ENCODE measurements around the gene XRRA1.

The XRRA1 gene

DNA sequence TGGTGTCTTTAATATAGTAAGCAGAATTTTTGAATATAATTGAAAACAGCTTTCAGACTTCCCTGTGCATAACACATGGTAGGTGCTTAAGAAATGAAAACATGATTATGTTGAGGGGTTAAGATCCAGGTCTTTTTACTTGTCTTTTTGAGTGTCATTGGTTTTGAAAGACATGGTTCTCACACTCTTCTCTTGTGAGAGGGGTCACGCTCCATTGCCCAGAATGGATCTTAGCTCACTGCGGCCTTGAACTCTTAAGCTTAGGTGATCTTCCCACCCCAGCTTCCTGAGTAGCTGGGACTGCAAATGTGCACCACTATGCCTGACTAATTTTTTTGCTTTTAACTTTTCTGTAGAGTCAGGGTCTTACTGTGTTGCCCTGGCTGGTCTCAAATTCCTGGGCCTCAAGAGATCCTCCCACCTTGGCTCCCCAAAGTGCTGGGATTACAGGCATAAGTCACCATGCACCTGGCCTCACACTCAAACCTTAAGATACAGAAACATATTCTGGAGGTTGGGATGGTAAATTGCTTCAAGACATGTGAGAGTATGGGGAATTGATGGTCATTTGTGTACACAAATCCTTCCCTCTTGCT, 1.6 kb upstream of the XRRA1 start:
- DNase-seq (ENCODE audit: low read depth in 2 of 2), result no peak

DNA sequence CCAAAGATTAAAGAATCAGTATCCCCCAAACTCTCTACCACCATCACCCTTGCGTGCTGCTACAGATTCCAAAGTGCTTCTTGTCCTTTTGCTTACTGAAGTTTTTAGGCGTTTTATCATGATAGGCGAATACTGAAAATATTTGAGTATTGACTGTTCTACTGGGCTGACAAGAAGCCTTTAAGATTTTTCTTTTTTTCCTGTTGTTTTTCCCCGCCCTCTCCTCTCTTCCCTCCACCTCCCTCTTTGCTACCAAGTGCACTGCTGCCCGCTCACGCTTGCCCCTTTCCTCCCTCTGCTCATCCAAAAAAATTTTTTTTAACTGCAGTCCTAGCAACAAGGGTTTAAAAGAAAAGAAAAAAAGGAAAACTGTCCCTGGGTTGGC, 854 bp upstream of the XRRA1 start:
- no peak for DNase-seq (ENCODE audit: low read depth in 2 of 2)

DNA sequence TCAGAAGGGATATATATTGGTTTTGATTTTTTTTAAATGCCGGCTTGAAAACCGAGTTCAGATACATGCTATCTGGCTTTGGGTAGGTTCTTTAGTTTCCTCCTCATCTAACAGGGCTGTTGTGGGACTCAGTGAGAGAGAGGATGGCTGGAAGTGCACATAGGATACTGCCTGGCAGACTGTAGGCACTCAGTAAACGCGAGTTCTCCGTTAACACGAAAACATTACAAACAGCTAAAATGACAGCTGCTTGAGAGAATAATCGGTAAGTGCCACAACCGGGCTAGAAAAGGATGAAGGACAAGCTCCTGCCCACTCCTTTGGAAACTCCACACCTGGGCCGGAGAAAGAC, 369 bp downstream of the XRRA1 start:
- no peak for DNase-seq (ENCODE audit: low read depth in 2 of 2)

DNA sequence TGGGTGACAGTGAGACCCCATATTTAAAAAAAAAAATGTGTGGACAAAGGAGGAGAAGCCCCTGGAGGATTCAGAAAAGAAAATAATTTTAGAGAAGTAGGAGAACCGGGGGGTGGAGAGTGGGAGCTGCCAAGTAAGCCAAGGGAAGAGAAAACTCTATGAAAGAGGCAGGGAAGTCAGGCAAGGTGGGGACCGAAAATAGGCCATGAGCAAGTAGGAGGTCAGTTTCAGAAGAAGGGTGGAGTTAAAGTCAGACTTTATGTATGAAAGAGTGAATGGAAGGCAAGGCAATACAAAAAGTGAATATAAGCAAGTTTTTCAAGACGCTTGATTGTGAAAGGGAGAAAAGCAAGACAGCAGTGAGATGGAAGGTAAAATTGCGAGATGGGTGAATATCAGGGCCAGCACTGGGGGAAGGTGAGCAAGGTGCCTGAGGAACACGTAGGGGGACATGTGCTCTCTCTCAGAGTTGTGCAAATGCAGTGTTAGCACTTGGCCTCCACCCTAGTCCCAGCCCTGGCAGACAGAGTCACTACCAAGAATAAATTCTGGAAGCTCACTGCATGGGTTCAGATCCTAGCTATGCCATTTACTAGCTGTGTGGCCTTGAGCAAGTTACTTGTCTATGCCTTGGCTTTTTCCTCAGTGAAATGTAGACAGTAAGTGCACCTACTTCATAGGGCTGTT, 6.7 kb downstream of the XRRA1 start:
- DNase-seq (ENCODE audit: low read depth in 2 of 2), result no peak

DNA sequence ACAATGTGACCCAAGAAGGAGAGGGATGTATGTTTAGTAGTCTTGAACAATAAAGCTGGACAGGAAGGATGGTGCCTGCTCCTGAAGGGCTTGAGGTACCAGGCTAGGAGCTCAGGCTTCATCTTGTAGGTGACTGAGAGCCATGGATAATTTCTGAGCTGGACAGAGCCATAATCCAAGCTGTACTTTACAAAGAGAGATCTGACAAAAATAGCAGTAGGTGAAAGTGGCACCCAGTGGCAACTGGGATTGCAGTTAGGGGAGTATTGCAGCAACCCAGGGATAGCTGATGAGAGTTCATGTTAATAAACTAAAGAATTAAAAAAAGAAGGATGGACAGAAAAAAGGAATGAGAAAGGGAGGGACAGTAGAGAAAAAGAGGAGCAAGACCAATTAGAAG, 7.4 kb downstream of the XRRA1 start:
- no peak for DNase-seq (ENCODE audit: low read depth in 2 of 2)

DNA sequence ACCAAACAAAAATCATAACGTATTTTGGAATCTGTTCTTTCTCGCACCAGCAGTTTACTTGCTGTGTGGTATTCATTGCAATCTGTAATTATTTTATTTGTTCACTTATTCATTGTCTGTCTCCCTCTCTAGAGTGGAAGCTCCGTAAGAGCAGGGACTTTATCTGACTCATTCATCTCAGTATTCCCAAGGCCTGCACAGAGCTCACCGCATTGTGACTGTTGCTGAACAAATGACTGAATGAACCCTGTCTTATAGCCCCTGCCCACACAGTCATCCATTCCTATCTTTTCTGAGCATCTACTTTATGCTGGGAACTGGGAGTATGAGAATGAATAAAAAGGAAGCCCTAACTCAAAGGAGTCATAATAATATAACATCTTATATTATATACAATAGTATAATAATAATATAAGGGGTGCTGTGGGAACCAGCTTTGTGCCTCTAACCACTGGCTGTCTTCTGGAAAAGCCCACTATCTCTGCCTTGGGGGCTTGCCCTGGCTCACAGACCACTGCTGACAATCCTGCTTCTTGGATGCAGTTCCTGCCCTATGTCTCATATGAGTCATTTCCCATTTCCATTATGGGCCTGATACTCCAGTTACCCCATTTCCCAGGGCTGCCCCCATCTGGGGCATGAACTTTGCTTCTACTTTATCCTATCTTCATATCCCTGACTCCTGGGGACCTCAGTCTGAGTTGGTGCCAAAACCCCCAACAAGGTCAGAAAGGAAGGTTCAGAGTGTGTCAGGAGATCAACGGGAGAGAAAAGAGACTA, 11.0 kb downstream of the XRRA1 start:
- no peak for DNase-seq (ENCODE audit: low read depth in 2 of 2)

DNA sequence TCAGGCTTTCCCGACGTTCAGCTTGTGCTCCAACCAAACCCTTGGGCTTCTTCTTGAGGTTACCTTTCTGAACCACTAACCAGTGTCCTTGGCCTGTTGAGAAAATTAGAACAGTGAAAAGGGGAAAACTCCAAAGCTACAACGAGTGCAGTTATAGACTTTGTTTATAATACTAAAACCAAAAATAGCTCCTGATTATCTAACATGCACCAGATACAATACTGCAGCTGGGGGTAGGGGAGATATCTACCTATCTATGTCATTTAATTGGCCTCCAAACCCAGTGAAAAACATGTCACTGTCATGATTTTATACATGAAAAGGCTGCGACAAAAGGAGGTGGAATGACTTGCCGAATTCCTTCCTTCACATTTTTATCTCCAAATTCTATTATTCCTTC, 11.9 kb downstream of the XRRA1 start:
- DNase-seq (ENCODE audit: low read depth in 2 of 2), result no peak

DNA sequence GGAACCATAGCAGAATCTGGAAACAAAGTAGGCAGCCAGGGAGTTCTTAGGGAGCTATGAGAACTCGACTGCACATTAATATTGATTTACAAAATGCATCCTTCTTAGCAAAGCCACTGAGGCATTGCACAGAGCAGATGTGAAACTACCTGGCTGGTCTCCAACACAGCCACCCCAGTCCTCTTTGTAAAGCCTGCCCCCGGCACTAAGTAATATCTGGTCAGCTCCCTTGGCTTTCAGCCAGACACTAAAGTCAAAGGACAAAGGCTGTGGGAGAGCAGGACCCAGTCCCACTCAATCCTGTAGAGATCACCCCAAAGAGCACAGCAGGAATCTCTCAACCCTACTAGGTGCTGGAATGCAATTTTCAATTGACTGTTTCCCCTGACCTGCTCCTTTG, 12.8 kb downstream of the XRRA1 start:
- no peak for DNase-seq (ENCODE audit: low read depth in 2 of 2)

DNA sequence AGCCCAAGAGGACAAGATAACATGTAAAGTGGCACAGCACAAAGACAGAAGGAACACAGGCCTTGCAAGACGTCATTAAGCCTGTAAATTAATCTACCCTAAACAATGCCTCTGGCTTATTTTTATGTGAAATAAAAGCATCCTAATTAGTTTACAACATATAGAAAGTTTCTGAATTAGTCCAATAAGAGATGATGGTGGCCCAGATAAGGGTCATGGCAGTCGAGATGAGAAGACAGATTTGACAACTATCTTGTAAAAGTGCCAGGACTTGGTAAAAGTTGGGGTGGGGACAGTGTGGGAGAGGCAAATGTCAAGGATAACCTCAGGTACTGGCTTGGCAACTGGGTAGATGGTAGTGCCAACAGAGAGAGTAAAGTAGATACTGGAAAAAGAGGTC, 13.6 kb downstream of the XRRA1 start:
- DNase-seq (ENCODE audit: low read depth in 2 of 2), result no peak

DNA sequence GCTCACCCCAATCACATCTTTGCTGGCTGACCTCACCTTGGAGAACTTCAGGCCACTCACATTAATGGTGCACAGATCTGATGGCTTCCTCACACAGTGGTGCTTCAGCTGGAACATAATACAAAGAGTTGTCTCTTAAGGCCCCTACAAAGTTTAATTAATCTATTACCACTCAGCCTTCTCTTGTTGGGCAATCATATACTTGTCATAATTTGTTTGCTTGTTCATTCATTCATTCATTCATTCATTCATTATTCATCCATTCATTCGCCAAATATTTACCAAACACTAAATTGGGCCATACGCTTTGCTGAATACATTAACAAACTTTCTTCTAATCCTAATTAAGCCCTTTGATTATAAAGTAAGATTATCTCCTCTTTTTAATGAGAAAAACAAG, 15.1 kb downstream of the XRRA1 start:
- no peak for DNase-seq (ENCODE audit: low read depth in 2 of 2)

DNA sequence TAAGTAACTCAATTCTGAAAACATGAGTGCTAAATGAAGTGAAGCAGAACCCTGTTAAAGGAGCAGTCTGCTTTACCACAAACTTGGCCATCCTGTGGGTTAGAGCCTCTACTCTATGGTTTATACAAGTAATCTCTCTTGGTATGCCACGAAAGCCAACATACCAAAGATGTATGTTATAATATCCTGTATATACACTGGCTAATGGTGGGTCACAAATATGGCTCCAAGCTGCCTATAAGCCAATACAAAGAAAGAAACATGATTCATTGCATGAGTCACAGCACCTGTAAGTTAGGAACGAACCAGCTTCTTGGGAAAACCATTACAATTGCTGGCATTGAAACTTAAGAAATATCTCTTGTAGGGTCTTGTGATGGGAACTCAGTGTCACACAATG, 16.1 kb downstream of the XRRA1 start:
- DNase-seq (ENCODE audit: low read depth in 2 of 2), result no peak

DNA sequence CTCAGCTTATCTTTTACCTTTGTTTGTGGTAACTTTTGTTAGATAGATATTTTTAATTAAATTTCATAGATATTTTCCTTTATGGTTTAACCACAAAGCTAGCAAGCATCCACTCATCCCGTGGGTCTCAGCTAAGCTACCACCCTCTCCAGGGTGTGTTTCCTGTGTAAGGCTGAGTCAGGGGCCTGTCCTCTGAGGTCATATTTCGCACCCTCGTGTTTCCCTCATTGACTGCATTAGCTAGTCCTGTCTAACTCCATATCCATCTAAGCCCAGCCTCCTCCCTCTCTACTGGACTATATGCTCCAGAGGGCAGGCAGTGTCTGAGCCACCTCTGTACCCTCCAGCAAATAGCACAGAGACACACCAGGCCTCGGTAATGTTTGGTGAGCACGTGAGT, 16.7 kb downstream of the XRRA1 start:
- no peak for DNase-seq (ENCODE audit: low read depth in 2 of 2)

DNA sequence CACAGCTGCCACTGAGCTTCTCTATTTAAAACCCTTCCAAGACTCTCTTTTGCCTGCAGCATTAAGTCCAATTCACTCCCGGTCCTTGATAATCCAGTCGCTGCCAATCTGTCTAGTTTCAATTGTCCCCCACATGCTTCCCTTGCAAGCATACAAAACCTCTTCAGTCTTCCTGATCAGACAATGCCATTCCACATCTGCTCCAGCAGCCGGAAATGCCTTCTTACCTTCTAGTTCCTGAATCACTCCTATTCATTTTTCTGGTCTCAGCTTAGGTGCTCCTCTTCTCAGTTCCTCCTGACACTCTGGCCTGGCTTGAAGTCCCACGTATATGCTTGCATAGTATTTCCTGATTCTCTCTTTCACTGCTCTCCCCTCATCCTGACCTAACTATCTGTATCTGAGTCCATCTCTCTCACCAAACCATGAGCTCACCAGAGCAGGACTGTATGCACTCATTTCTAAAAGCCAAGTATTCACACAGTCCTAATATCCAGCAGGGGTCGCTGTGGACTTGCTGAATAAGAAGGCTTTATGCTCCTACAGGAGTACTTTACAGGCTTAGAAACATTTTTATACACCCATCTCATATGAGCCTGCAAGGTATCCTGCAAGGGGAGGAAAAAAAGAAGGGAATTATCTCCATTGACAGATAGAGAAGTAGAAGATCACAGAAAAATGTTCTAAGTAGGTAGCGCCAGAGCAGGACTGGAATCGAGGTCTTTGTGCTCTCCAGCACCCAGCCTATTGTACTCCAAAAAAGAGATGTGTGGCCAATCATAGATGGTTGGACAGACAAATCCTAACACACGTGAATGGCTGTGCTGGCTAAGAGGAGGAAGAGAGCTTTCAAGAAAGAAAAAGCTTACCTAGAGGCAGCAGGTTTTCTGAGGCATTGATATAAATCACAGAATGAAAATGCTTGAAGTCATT, 19.2 kb downstream of the XRRA1 start:
- peak; percentile 38 to 61 for DNase-seq (ENCODE audit: low read depth in 2 of 2)

DNA sequence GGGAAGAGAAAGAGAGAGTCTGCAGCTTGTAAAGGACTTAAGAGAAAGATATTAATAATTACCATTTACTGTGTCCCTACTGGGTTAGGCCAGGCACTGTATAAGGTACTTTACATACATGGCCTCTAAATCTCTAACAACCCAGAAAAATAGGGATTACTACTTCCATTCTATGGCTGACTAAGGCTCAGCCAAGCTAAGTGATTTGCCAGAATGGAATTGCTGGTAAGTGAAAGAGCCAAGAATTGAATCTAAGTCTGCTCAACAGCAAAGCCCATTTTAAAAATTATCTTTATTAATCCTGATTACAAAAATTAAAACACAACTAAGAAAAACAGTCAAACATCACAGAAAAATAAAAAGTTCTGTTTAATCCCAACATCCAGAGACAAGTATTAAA, 21.4 kb downstream of the XRRA1 start:
- DNase-seq (ENCODE audit: low read depth in 2 of 2), result no peak

DNA sequence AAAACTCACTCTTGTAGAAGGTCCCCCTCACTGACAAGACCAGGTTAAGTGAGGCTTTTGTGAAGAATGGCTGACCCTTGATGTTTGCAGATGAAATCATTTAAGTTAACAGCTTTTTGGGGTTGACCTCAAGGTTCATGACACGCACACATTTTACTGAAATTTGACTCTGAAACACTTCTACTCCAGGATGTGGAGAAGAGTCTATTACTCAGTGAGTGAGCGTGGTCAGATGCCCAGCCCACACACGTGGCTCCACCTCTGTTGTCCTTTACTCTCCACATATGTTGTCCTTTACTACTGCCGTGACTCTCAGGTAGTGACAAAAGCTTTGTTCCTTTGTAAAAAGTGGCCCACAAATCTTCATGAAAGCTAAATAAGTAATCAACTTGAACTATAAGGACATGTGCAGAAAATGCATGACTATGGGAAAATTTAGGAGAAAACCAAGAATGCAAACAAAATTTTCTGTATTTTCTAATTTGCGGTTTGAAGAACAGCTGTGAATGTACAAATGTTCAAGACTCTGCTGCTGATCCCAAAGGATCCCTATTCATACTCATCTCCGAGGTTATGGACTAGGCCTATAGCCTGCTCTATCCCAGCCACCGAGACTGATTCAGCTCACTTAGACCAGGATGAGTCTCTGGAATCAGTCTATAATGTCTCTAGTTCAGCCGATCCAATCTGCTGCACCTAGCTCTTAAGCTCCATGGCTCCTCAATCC, 22.4 kb downstream of the XRRA1 start:
- no peak for DNase-seq (ENCODE audit: low read depth in 2 of 2)

DNA sequence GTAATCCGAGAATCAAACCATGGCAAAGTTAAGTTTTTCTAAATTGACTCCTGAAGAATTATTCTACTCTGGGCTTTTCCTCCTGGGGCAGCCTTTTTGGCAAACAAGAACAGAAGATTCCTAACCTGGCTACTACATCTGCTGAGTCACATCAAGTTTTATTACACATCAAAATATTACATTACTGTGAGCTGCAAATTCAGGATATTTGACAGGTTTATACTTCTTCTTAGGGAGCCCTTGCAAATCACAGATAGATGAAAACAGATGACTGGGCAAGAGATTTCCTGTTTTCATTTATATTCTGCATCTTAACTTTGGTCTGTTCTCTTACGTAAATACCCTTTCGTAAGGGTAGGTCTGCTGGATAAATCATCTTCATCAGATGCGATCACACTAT, 23.6 kb downstream of the XRRA1 start:
- DNase-seq (ENCODE audit: low read depth in 2 of 2), result no peak

DNA sequence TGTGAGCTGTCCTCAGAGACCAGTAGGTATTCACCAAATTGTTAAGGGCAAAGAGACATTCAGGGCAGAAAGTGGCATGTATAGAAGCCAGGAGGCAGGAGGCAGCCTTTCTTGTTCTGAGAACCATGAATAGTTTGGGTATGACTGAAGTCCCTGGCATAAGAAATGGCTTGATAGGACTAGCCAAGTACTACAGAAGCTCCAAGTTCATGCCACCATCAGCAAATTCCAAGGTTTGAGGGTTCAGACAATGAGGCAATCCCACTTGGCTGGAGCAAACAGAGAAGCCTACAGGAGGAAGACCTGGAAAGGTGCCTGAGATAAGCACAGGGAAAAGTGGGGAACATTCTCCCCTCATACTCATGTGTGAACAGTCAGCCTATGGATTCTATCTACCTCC, 25.8 kb downstream of the XRRA1 start:
- DNase-seq (ENCODE audit: low read depth in 2 of 2), result no peak

DNA sequence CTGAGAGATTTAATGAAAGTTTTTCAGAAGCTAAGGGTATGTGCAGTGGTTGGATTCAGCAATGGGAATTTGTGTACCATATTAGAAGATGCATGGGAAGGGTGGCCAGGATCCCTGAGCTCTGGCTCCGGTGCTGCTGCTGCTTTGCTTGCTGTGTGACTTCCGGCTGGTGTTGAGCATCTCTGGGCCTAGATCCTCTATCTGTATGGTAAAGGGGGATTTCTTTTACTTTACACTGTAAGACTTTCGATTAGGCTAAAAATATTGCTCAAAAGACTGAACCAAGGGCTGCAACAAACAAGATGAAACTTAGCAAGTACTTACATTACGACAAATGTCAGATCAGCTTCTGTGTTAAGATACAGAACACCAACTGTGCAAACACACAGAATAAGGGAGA, 39.1 kb downstream of the XRRA1 start:
- no peak for DNase-seq (ENCODE audit: low read depth in 2 of 2)

DNA sequence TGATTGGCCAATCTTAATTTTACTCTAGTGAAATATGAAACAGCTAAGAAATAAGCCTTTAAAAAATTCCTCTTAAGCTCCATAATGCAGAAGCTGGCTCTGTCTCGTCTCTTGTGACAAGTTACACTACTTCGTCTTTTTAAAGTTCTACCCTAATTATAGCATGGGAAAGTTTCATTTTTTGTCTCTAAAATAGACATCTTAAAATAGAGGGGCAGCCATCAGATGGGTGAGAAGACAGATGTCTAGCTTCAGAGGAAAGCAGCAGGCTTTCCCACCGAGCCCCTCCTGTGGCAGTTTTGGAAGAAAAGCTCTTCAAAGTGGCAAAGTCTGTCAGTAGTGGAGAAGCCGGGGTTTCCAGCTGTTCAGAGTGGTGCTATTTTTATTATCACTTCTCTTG, 39.5 kb downstream of the XRRA1 start:
- no peak for DNase-seq (ENCODE audit: low read depth in 2 of 2)

DNA sequence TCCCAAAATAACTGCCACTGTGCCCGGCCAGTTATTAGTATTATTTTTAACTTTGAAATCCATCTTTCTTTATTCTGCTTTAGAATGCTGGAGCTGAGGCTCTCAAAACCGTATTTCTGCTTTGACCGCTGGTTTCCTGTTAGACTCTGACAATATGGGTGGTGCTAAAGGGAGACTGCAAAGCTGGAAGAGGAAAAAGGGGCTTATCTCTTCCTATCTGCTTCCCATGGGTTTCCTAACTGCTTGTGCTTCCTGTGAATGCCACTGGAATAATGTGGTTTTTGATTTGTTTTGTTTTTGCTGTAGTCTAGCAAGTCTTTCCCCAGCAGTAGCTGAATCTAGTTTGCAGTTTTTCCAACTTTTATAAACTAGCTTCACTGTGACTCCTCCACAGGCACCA, 43.6 kb downstream of the XRRA1 start:
- DNase-seq (ENCODE audit: low read depth in 2 of 2), result no peak

DNA sequence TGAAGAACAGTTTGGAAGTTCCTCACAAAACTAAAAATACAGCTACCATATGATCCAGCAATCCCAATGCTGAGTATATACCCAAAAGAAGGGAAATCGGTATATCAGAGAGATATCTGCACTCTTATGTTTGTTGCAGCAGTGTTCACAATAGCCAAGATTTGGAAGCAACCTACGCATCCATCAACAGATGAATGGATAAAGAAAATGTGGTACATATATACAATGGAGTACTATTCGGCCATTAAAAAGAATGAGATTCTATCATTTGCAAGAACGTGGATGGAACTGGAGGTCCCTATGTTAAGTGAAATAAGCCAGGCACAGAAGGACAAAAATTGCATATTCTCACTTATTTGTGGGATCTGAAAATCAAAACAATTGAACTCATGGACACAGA, 46.5 kb downstream of the XRRA1 start:
- no peak for DNase-seq (ENCODE audit: low read depth in 2 of 2)

DNA sequence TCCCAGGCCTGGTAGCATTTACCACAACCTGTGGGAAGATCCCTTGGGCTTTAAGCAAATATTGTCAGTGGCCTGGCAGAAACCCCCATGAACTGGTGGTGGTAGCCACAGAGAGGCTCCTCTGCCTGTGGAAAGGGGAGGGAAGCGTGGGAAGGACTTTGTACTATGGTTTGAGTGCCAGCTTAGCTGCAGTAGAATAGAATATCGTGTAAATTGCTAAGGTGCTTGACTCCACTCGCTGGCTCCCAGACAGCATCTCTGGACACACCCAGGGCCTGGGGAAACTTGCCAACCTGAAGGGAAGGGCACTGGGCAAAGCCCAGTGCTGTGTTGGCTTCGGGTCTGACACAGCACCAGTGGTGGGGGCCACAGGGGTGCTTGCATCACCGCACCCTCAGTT, 52.6 kb downstream of the XRRA1 start:
- no peak for DNase-seq (ENCODE audit: low read depth in 2 of 2)
